Astrocyte of the spinal cord (primary cell): ENCODE data around the gene EDN3.

Experiments used
- DNase-seq: peaks from one replicate; pipeline ENCODE4 v3.0.0; 2011; ENCODE audit warnings: low read depth, low spot score
- H3K4me3 ChIP-seq: 2 replicates; pipeline ENCODE4 v1.5.1; 2011; ENCODE audit warnings: low read depth, mild to moderate bottlenecking, low read length, moderate library complexity
- in situ Hi-C: cut with HindIII; loops from 2 replicates; pipeline ENCODE4 v1.10.0; 2017; ENCODE audit warnings: low sequenced_read_pairs
- TF ChIP-seq, protein P1 (sequence below): IDR thresholded peaks from 2 replicates; pipeline ENCODE4 v1.5.1; 2012; ENCODE audit warnings: low read depth, mild to moderate bottlenecking, low read length, inconsistent platforms

The EDN3 gene

DNA sequence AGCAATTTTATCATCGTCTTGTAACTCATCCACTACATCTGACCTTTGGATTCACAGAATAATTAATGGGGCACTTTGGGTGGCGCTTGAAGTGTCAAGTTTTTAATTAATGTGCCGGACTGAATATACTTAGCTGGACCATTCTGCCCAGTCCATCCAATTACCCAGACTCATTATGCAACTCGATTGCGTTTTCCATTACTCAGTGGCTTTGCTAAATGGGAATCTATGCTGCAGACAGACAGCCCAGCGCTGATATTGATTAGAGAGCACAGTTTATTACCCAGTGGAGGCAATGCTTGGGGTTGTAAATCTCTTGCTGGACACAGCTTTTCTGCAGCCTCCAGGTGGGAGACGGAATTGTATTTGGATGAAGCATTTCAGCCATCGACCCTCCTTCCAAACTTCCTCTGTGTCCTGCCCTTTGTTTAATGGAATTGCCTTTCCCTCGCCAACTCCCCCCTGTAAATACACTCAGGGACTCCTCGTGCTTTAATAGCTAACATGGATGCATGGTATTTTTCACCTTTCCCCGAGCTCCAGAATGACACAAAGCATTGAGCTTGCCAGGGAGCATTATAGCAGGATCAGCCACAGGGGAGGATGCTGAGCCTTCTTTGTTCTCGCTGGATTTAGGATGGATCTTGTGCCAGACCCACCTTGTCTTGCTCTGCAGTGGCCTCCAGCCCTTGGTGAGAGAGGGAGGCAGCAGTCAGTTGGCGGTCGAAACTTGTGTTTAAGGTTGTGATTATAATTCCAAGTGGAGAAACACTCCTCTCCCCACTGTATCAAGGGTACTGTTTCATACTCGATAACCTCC, 59.7 kb downstream of the EDN3 start:
- H3K4me3 ChIP-seq = no peak overlapping the region
- DNase-seq = no peak
- in situ Hi-C loops = no loop called here
- TF ChIP-seq, protein P1, sequence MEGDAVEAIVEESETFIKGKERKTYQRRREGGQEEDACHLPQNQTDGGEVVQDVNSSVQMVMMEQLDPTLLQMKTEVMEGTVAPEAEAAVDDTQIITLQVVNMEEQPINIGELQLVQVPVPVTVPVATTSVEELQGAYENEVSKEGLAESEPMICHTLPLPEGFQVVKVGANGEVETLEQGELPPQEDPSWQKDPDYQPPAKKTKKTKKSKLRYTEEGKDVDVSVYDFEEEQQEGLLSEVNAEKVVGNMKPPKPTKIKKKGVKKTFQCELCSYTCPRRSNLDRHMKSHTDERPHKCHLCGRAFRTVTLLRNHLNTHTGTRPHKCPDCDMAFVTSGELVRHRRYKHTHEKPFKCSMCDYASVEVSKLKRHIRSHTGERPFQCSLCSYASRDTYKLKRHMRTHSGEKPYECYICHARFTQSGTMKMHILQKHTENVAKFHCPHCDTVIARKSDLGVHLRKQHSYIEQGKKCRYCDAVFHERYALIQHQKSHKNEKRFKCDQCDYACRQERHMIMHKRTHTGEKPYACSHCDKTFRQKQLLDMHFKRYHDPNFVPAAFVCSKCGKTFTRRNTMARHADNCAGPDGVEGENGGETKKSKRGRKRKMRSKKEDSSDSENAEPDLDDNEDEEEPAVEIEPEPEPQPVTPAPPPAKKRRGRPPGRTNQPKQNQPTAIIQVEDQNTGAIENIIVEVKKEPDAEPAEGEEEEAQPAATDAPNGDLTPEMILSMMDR = no peak

DNA sequence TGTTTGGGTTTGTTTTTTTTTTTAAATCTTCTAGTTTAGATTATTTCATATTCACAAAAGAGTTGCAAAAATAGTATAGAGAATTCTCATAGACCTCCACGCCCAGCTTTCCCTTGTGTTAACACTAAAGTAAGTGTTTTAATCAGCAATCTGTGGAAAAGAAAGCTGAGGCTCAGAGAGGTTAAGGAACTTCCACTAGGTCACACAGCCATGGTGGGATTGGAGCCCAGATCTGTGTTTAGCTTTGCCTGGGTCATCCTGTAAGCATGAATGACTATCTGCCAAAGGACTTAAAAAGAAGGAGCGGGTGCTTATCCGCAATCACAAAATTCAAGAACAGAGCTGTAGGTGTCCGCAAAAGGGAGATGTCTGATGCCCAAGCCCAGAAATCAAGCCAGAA, 60.5 kb downstream of the EDN3 start:
- TF ChIP-seq, protein P1 = no peak
- H3K4me3 ChIP-seq = no peak overlapping the region
- in situ Hi-C loops = no loop called here
- DNase-seq = no peak

DNA sequence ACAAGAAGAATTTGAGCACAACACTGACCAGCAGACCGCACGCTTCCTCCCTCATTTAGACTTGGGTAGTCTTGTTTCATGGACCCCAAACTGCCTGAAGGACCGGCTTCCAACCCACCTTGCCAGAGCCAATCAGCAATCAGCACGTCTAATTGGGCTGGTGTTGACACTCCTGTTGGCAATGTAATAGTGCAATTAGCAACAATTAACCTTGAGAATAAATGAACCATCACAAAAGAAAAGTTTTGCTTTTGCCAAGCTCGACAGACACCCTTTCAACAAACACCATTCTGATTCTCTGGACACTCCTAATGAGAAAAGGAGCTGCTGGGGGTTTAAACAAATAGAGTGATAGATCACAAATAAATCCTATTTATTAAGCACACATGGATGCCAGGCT, 61.0 kb downstream of the EDN3 start:
- TF ChIP-seq, protein P1 = no peak
- H3K4me3 ChIP-seq = no peak overlapping the region
- DNase-seq = no peak
- in situ Hi-C loops = no loop called here

DNA sequence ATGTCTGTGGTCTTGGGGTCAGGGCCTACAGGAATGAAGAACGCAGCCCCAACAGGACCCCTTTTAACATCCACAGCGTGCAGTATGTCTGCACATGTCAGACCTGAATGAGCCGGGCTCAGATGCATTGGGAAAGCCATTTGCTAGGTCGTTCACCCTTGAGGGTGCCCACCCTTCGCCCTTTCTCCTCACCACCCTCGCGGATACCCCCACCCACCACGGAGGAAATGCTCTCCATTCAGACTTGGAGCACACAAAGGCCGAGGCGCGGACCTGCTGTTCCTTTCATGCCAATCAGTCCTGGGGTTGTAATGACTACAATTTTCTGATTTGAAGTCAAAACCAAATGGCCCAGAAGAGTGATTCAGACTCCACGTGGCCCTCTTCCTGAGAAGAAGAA, 62.7 kb downstream of the EDN3 start:
- TF ChIP-seq, protein P1 = no peak
- DNase-seq = no peak
- H3K4me3 ChIP-seq = no peak overlapping the region
- in situ Hi-C loops = no loop called here

DNA sequence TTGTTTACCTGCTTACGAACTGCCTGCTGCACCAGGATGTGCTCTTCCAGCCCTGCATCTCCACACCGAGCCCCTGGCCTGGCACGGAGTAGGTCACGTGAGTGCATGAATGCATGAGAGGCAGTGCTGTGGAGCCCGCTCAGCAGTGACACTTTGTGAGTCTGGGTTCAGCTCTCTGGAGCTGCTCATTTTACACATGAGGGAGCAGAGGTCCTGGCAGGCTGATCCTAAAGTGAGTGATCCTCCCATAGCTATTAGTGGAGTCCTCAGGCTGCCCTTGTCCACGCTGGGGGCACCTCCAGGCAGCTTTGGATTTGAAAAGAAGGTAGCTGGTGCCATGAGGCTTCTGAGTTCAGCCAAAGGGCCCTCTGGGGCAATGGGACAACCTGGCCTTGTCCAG, 64.2 kb downstream of the EDN3 start:
- no peak overlapping the region for H3K4me3 ChIP-seq
- no peak for DNase-seq
- in situ Hi-C loops = no loop called here
- TF ChIP-seq, protein P1 = no peak

DNA sequence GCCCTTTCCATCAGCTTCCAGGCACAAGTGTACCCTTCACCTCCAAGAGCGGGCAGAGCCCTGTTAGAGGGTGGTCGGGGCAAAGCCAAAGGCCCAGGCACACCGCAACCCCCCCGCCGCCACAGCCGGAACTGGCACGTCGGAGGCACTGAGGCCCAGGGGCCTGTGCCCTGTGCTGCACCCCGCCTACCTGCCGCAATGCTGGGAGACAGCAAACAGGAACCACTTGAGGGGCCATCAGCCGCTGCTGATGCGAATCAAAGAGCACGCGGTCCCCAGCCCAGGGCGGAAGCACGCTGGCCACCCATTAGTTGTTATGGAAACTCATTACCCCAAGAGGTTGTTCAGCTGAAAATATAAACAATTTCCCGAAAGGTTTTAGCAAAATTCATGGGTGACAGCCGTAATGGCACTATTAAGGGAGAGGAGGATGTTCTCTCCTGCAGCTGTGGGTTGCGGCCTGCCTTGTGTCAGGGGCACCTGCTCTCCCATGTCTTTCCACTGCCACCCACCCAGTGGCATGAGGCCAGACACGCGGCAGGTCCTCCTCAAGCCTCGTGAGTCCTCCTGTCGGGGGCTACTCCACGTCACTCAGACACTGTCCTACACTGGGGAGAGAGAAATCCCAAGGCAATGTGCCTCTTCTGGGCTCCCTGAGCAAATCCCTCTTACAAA, 65.3 kb downstream of the EDN3 start:
- no peak for DNase-seq
- in situ Hi-C loops = no loop called here

More for the DNA sequence above, 65.3 kb downstream of the EDN3 start:
- no peak overlapping the region for H3K4me3 ChIP-seq
- TF ChIP-seq, protein P1 = no peak
